RWPE1 (cell line): Measurements from ENCODE around the gene OR56A5.

ENCODE experiments used
- CTCF ChIA-PET: fragments of 350-600 bp; sonication (Branson Sonifier 250); formaldehyde crosslinking; extraction: SDS; loops from one replicate; lab custom pipeline; 2021; lab: Yijun Ruan, JAX
- POLR2A ChIA-PET: fragments of 400-600 bp; formaldehyde crosslinking; extraction: SDS; loops from one replicate; lab custom pipeline; 2020; ENCODE audit warnings: antibody characterized with exemption; ENCODE audit not compliant: low non-redundant PET; lab: Yijun Ruan, JAX
- DNase-seq: peaks from one replicate; pipeline ENCODE4 v3.0.0; 2012; ENCODE audit warnings: low spot score
- H3K27ac ChIP-seq: fragments of 450-650 bp; 2 replicates; pipeline ENCODE4 v1.5.1; 2017
- TF ChIP-seq, protein P1 (sequence below): fragments of 450-650 bp; conservative IDR thresholded peaks from 2 replicates; pipeline ENCODE4 v1.5.1; 2017; ENCODE audit warnings: low read depth, mild to moderate bottlenecking

Gene OR56A5

DNA sequence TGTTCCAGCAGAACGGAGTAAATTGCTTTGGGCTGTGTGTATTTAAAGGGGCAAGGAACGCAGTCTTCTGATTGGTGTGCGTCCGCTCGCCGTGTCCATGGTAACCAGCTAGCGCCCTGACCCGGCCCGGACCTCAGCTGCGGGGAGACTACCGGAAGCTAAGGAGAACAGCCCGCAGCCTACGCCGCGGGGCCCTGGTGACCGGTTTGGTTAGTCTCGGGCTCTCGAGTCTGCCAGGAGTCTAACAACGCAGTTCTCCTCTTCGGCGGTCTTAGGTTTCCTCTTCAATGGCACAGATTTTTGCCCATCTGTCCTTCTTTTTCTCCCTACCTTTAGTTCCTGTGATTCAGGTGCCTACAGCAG is 29.7 kb downstream of the OR56A5 start:
- ChIA-PET POLR2A (no interaction called here), CTCF (no interaction called here)

DNA sequence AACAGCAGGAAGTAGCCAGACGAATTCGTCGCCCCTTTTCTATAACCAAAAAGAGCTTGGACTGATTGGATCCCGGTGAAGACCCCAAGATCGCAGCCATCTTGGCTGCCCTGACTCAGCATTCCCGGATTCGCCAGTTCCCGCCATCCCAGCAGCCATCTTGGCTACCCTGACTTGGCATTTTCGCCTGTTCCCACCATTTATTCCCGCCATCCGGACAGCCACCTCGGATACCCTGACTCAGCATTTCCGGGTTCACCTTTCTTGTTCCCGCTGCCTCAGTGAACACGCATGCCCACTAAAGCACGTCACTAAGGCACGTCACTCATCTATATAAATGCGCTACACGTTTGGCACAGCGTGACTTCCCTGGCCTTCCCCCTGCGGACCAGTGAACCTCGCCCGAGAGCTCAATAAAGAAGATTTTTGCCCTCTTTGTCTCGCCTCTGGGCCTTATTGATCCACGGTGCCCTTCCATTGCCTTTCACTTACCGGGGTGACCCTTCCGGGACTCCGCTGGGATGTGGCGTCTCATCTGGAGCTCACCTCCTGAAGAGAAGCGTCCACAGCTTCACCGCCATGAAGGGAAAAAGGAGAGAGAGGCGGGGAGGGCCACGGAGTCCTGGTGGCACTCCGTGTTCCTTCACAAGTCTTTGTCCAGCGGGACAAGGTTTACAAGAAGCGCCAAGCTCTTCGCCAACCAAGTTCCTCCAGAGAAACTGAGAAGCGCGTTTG is 30.3 kb downstream of the OR56A5 start:
- no peak overlapping the region for H3K27ac ChIP-seq
- TF ChIP-seq, protein P1, sequence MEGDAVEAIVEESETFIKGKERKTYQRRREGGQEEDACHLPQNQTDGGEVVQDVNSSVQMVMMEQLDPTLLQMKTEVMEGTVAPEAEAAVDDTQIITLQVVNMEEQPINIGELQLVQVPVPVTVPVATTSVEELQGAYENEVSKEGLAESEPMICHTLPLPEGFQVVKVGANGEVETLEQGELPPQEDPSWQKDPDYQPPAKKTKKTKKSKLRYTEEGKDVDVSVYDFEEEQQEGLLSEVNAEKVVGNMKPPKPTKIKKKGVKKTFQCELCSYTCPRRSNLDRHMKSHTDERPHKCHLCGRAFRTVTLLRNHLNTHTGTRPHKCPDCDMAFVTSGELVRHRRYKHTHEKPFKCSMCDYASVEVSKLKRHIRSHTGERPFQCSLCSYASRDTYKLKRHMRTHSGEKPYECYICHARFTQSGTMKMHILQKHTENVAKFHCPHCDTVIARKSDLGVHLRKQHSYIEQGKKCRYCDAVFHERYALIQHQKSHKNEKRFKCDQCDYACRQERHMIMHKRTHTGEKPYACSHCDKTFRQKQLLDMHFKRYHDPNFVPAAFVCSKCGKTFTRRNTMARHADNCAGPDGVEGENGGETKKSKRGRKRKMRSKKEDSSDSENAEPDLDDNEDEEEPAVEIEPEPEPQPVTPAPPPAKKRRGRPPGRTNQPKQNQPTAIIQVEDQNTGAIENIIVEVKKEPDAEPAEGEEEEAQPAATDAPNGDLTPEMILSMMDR = no peak
- CTCF ChIA-PET = no interaction called here
- POLR2A ChIA-PET = no interaction called here
- no peak for DNase-seq

More for the DNA sequence above, 29.7 kb downstream of the OR56A5 start:
- DNase-seq = no peak
- TF ChIP-seq, protein P1 = no peak
- no peak overlapping the region for H3K27ac ChIP-seq

- POLR2A ChIA-PET = no interaction called here
- CTCF ChIA-PET = no interaction called here
- TF ChIP-seq, protein P1 = no peak
- no peak for DNase-seq
- no peak overlapping the region for H3K27ac ChIP-seq
Observed at GRCh38 chr11:5933116-5933515, 35.2 kb downstream of the OR56A5 start.

GRCh38 chr11:5932671-5933070 is 35.6 kb downstream of the OR56A5 start:
- POLR2A ChIA-PET = no interaction called here
- TF ChIP-seq, protein P1 = no peak
- CTCF ChIA-PET = no interaction called here
- H3K27ac ChIP-seq = no peak overlapping the region
- no peak for DNase-seq

DNA sequence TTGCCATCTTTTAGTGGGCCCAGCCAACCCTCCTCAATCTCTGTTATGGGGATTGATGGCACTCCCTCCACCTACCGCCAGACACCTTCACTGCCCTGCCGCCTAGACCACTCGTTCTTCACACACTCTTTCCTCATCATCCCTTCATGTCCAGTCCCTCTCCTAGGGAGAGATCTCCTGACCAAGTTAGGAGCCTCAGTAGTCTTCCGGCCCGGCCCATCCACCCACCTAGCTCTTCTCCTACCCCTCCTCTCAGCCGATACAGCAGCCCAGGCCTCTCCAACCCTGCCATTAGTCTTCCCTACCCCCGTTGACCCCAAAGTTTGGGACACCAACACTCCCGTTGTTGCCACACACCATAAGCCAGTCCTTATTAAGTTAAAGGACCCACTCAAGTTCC is 37.2 kb downstream of the OR56A5 start:
- CTCF ChIA-PET = interaction anchor here (0.6 kb wide), 1 partner anchor 8 kb away, joined by 3 read pairs; no protein-coding TSS in a partner anchor
- no peak overlapping the region for H3K27ac ChIP-seq
- TF ChIP-seq, protein P1 = no peak
- POLR2A ChIA-PET = no interaction called here
- DNase-seq = no peak

DNA sequence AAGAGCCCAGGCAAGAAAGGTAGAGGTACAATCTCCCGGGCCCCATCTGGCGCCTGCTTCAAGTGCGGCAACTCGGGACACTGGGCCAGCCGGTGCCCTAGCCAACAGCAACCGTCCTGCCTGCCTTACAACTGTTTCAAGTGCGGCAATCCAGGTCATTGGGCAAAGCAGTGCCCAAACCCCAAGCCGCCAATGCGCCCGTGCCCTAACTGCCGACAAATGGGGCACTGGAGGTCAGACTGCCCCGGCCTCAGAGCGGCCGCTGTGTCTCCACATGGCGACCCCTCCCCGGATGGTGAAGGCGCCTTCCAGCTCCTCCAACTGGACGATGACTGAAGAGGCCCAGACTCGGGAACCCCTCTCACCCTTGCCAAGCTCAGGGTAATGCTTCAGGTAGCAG is 37.7 kb downstream of the OR56A5 start:
- ChIA-PET POLR2A (no interaction called here), CTCF (no interaction called here)
- TF ChIP-seq, protein P1 = no peak
- no peak overlapping the region for H3K27ac ChIP-seq
- DNase-seq = no peak
